Kidney (tissue), 14 donors: ENCODE data around the gene GPR35. TPM values are rescaled to one million over a fixed set of nuclear protein-coding genes. Genes with fewer than 3 reads are reported as not detected.

Source experiments
- DNase-seq, 5 donors: peaks; one replicate each; pipeline ENCODE4 v3.0.0-alpha.2; 2013 to 2020
- FAIRE-seq: peaks from 2 replicates; lab custom pipeline; 2012; peaks lifted over from hg19 to GRCh38; lab: Jason Lieb, UNC
- H3K27ac ChIP-seq, 2 donors: one replicate each; pipeline ENCODE4 v1.7.0; 2013; ENCODE audit warnings: low read depth in 2 of 2, low read length in 2 of 2, inconsistent platforms in 1 of 2
- H3K27me3 ChIP-seq: one replicate; pipeline ENCODE4 v1.7.1; 2013; ENCODE audit warnings: low read length, inconsistent platforms; ENCODE audit not compliant: control insufficient read depth, insufficient read depth
- H3K36me3 ChIP-seq, 3 donors: one replicate each; pipeline versions ENCODE4 v1.7.0 to v1.7.1; 2013; ENCODE audit warnings: low read length in 3 of 3, control low read depth in 1 of 3, inconsistent platforms in 1 of 3; ENCODE audit not compliant: insufficient read depth in 3 of 3, control insufficient read depth in 2 of 3
- H3K4me1 ChIP-seq, 3 donors: one replicate each; pipeline versions ENCODE4 v1.7.0 to v1.7.1; 2013; ENCODE audit warnings: low read length in 3 of 3, inconsistent platforms in 1 of 3, low read depth in 1 of 3; ENCODE audit not compliant: control insufficient read depth in 2 of 3, insufficient read depth in 2 of 3
- H3K4me3 ChIP-seq, 3 donors: one replicate each; pipeline versions ENCODE4 v1.7.0 to v1.8.1; 2013; ENCODE audit warnings: low read length in 3 of 3, control low read depth in 1 of 3, inconsistent platforms in 1 of 3
- H3K9ac ChIP-seq, 3 donors: one replicate each; pipeline versions ENCODE4 v1.7.0 to v1.7.1; 2013; ENCODE audit warnings: low read length in 3 of 3, control low read depth in 1 of 3, inconsistent platforms in 1 of 3
- H3K9me3 ChIP-seq, 3 donors: one replicate each; pipeline versions ENCODE4 v1.7.0 to v1.7.1; 2013; ENCODE audit warnings: low read length in 3 of 3, control low read depth in 1 of 3, inconsistent platforms in 1 of 3; ENCODE audit not compliant: control insufficient read depth in 2 of 3, insufficient read depth in 1 of 3
- intact Hi-C: fragments of 100-400 bp; cut with DNase I; formaldehyde crosslinking; loops from one replicate; pipeline ENCODE4 v1.11.1; 2022
- polyA plus RNA-seq: library from polyadenylated mRNA; stranded (reverse); fragments of 350-450 nt; fragmentation: Illumina TruSeq; extraction: RNeasy Lipid Tissue Mini Kit (QIAGEN cat#74804); gene quantifications from one replicate; pipeline ENCODE4 v1.2.3, GENCODE V29; 2014; ENCODE audit warnings: low read depth, low replicate concordance; ENCODE audit not compliant: insufficient read depth
- total RNA-seq: library from RNA; stranded (reverse); fragmentation: NEBNext Ultra II Directional; extraction: Animal tissue kit (Norgen Biotek cat#: 25700); gene quantifications from one replicate; pipeline ENCODE4 v1.2.1, GENCODE V29; 2021
- TF ChIP-seq, protein P1 (sequence below): IDR thresholded peaks from 3 replicates; pipeline ENCODE4 v1.5.1; 2012; ENCODE audit warnings: mild to moderate bottlenecking, moderate library complexity, borderline replicate concordance; ENCODE audit not compliant: insufficient read depth; ENCODE audit errors: extremely low read depth
- donor health status: control.
- donor health status: control.
- donor health status: control.
- donor health status: control.
- donor health status: control.
- donor health status: DM: yes; HTN: yes; CAD: no.
- donor health status: Normal renal cell carcinoma (clear cell type).

The GPR35 gene
- total and polyA plus RNA-seq, 2 donors from 2014 or later: 1.7 to 6.7 TPM

DNA sequence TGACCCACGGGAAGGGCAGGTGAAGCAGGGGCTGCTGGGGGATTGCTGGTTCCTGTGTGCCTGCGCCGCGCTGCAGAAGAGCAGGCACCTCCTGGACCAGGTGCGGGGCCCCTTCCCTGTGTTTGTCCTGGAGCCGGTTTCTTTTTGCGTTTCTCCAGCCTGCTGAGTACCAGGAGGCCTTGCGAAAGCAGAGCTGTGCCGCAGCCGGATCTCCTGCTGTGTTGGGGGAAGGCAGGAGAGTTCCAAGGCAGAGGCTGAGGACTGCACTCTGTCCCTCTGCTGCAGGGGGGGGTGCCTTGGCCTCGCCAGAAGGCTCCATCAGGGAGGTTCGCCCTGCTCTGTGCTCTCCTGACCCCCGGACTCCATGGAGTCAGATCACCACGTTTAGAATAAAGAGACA is 35.9 kb upstream of the GPR35 start:
- Histone ChIP-seq H3K4me1 (peaks cover 6 to 28% (median 25%) of the 10 kb centered on the region in 3 donors), H3K4me3 (no peak overlapping the region)

DNA sequence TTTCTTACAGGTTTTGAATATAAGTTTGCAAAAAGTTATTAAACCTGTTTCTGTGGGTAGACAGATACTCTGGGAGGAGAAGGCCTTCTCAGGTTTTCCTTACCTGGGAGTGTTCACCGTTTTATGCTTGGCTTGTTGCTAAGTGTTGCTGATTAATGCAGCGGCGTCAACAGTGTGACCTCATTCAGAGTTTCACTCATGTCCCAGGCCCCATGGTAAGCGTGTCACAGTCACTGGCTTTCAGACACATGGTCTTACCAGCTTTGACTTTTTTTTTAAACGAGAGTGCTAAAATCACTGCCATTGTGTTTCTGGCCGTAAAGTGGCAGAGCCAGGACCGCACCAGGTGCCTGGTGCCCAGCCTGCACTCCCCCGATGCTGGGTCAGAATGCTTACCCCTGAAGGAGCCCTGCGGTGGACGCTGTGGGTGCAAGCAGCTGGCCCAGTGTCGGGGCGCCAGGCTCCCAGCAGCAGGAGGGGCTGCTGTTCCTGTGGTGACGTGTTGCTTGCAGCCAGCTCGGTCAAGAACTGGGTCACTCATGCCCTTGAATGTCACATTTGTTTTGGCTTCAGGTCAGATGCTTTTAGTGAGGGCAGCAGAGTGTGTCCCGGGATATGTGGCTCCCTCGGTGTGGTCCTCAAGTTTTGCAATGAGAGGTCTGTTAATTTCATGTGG is 35.3 kb upstream of the GPR35 start:
- FAIRE-seq: no peak
- TF ChIP-seq, protein P1, sequence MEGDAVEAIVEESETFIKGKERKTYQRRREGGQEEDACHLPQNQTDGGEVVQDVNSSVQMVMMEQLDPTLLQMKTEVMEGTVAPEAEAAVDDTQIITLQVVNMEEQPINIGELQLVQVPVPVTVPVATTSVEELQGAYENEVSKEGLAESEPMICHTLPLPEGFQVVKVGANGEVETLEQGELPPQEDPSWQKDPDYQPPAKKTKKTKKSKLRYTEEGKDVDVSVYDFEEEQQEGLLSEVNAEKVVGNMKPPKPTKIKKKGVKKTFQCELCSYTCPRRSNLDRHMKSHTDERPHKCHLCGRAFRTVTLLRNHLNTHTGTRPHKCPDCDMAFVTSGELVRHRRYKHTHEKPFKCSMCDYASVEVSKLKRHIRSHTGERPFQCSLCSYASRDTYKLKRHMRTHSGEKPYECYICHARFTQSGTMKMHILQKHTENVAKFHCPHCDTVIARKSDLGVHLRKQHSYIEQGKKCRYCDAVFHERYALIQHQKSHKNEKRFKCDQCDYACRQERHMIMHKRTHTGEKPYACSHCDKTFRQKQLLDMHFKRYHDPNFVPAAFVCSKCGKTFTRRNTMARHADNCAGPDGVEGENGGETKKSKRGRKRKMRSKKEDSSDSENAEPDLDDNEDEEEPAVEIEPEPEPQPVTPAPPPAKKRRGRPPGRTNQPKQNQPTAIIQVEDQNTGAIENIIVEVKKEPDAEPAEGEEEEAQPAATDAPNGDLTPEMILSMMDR: no peak

More for the DNA sequence above, 35.9 kb upstream of the GPR35 start:
- no peak overlapping the region for H3K9ac ChIP-seq
- no peaks in the 10 kb centered on the region for H3K27me3 ChIP-seq
- H3K36me3 ChIP-seq: peaks cover 2 to 14% (median 8%) of the 10 kb centered on the region in 3 donors
- H3K27ac ChIP-seq: peak overlapping the region in 1 of 2 donors; percentile 55
- FAIRE-seq (no peak), DNase-seq (peak in 1 of 5 donors; percentile 58)
- TF ChIP-seq, protein P1: no peak
- H3K9me3 ChIP-seq: no peaks in the 10 kb centered on the region
- intact Hi-C loops: no loop called here

DNA sequence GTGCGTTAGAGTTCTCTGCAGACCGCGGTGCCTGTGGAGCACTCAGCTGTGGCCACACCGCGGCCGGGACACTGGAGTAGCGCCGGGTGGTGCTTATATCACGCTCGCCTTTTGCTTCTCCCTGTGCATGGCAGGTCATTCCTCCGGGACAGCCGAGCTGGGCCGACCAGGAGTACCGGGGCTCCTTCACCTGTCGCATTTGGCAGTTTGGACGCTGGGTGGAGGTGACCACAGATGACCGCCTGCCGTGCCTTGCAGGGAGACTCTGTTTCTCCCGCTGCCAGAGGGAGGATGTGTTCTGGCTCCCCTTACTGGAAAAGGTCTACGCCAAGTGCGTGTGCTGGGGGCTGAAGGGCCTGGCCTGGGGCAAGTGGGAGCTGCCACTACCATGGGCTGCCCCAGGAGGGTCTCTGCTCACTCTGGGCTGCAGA is 34.6 kb upstream of the GPR35 start:
- Histone ChIP-seq H3K27ac (no peak overlapping the region), H3K27me3 (no peaks in the 10 kb centered on the region), H3K36me3 (peaks cover 2 to 14% (median 8%) of the 10 kb centered on the region in 3 donors), H3K4me3 (no peak overlapping the region), H3K9me3 (no peaks in the 10 kb centered on the region), H3K9ac (peak overlapping the region in 1 of 3 donors; percentile 12), H3K4me1 (peaks cover 6 to 15% (median 12%) of the 10 kb centered on the region in 3 donors)
- FAIRE-seq (no peak), DNase-seq (peak in 1 of 5 donors; percentile 65)
- intact Hi-C loops: no loop called here
- TF ChIP-seq, protein P1: no peak

More for the DNA sequence above, 35.3 kb upstream of the GPR35 start:
- Histone ChIP-seq H3K9ac (no peak overlapping the region), H3K4me1 (peaks cover 6 to 22% (median 19%) of the 10 kb centered on the region in 3 donors), H3K4me3 (no peak overlapping the region), H3K36me3 (peaks cover 2 to 14% (median 8%) of the 10 kb centered on the region in 3 donors), H3K9me3 (no peaks in the 10 kb centered on the region), H3K27me3 (no peaks in the 10 kb centered on the region), H3K27ac (peak overlapping the region in 1 of 2 donors; percentile 78)
- intact Hi-C loops: no loop called here
- DNase-seq: peak in 4 of 5 donors; percentile 9 to 80 (median 24)
